NCI-H2196 treated with DMSO at 0.1 percent for 48 hours (cell line): Measurements from ENCODE around the gene ATP13A3.

Experiments
- DNase-seq: peaks from one replicate; lab custom pipeline; 2025; ENCODE audit not compliant: unreplicated experiment; lab: John Stamatoyannopoulos, UW

Gene ATP13A3

GRCh38 chr3:194476784-194477183 is 10.0 kb downstream of the ATP13A3 start:
- no peak for DNase-seq

GRCh38 chr3:194475978-194476377 is 10.8 kb downstream of the ATP13A3 start:
- DNase-seq, result peak; percentile 40

- DNase-seq, result no peak
These were observed 11.5 kb downstream of the ATP13A3 start for GRCh38 chr3:194475138-194475932.

GRCh38 chr3:194474675-194475074 is 12.1 kb downstream of the ATP13A3 start:
- no peak for DNase-seq

GRCh38 chr3:194472290-194472920 is 14.4 kb downstream of the ATP13A3 start:
- peak; percentile 74 for DNase-seq

GRCh38 chr3:194471863-194472262 is 14.9 kb downstream of the ATP13A3 start:
- DNase-seq, result no peak

- DNase-seq, result no peak
These were observed 16.2 kb downstream of the ATP13A3 start for GRCh38 chr3:194470615-194471014.

GRCh38 chr3:194469977-194470376 is 16.8 kb downstream of the ATP13A3 start:
- DNase-seq, result no peak

- no peak for DNase-seq
These were observed 18.7 kb downstream of the ATP13A3 start for GRCh38 chr3:194468086-194468485.

- DNase-seq, result no peak
These were observed 19.9 kb downstream of the ATP13A3 start for GRCh38 chr3:194466761-194467356.

GRCh38 chr3:194465920-194466570 is 20.8 kb downstream of the ATP13A3 start:
- DNase-seq, result no peak

- no peak for DNase-seq
These were observed 21.6 kb downstream of the ATP13A3 start for GRCh38 chr3:194465246-194465645.

GRCh38 chr3:194464692-194465091 is 22.1 kb downstream of the ATP13A3 start:
- no peak for DNase-seq

GRCh38 chr3:194462936-194463335 is 23.9 kb downstream of the ATP13A3 start:
- no peak for DNase-seq

GRCh38 chr3:194460566-194460965 is 26.2 kb downstream of the ATP13A3 start:
- DNase-seq, result no peak

GRCh38 chr3:194458131-194458530 is 28.7 kb downstream of the ATP13A3 start:
- DNase-seq, result no peak

GRCh38 chr3:194455481-194455880 is 31.3 kb downstream of the ATP13A3 start:
- no peak for DNase-seq

GRCh38 chr3:194450341-194450740 is 36.5 kb downstream of the ATP13A3 start:
- DNase-seq, result no peak

GRCh38 chr3:194449913-194450312 is 36.9 kb downstream of the ATP13A3 start:
- DNase-seq, result no peak

GRCh38 chr3:194447657-194448056 is 39.1 kb downstream of the ATP13A3 start:
- DNase-seq, result no peak

GRCh38 chr3:194447161-194447560 is 39.6 kb downstream of the ATP13A3 start:
- DNase-seq, result no peak

- no peak for DNase-seq
These were observed 40.0 kb downstream of the ATP13A3 start for GRCh38 chr3:194446754-194447153.
